Stimulated activated CD8-positive, alpha-beta memory T cell treated with anti-CD3 and anti-CD28 coated beads, Interleukin-4, amount 100 ng/mL, for 1 hour (primary cell): ENCODE results near the gene ABCC12.

ENCODE experiments used
- DNase-seq, 2 donors: peaks; one replicate each; pipeline ENCODE4 v3.0.0-alpha.2; 2020; ENCODE audit warnings: low read depth in 2 of 2, low spot score in 1 of 2

The ABCC12 gene

GRCh38 chr16:48133455-48134211, 22.2 kb downstream of the ABCC12 start:
- no peak for DNase-seq

GRCh38 chr16:48132696-48133095, 23.1 kb downstream of the ABCC12 start:
- no peak for DNase-seq

- no peak for DNase-seq
Observed at GRCh38 chr16:48131201-48131935, 24.4 kb downstream of the ABCC12 start.

DNA sequence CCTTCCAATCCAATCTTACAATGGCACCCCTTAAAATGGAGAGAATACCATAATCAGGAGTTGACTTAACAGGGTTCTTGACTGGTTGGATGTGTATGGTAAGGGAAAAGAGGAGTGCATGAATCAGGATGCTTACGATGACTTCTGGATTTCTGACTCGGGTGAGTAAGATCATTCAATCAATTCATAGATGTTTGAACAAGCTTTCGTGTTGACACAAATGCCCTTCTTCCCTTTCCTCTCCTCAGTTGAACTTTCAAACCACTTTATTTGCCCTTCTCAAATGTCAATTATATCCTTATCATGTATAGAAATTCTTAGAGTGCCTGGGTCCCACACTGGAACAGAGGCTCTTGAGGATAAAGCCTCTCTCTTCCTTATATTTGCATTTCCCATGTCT, 25.9 kb downstream of the ABCC12 start:
- DNase-seq: no peak

DNA sequence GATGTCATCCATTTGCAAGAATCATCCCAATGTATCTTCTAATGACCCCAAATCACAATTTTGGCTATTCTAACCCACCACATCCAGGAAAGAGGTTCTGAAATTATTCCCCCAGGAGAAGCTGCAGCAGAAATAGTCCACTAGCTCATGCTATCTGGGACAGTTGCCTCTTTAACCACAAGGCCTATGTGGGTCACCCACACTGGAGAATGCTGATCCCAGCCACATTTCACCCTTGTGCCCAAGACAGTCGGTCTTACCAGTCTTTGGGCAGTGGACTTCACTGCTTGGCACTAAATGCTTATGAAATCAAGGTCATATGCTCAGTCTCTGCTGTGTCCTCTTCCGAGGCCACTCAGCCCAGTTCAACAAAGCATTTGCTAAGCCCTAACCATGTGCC, 27.0 kb downstream of the ABCC12 start:
- DNase-seq: no peak

DNA sequence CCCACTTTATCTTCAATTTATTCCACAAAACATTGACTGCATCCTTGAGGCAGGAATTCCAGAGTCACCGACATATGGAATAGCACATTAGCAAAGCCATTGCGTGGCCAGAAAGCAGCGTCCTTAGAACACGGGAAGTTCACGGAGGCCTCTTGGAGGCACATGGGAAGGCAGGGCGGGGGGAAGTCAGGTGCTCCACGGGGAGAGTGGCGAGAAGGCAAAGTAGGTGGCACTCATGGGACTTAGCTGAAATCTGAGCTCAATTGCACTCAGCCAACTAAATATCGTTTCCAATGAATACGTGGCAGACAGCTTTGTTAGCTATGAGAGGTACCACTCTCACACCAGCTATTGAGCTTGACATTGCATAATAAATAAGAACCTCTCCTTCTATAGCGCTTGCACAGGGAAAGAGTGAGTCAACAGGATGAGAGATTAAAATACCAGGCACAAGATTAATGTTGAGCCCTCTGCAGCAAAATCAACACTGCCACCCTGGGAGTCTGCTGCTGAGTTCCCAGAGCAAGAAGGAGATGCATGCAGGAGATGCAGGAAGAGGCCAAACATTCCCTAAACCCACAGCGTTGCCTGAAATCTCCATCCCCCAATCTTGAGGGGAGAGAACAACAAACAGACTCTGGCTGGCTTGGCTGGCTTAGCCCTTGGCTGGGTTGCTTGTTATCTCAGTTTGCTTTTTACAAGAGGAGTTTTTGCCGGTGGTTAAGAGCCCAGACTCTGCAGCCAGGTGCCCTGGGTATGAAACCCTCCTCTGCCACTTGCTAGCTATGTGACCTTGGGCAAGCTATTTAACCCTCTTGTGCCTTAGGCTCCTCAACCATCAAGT, 28.8 kb downstream of the ABCC12 start:
- no peak for DNase-seq

DNA sequence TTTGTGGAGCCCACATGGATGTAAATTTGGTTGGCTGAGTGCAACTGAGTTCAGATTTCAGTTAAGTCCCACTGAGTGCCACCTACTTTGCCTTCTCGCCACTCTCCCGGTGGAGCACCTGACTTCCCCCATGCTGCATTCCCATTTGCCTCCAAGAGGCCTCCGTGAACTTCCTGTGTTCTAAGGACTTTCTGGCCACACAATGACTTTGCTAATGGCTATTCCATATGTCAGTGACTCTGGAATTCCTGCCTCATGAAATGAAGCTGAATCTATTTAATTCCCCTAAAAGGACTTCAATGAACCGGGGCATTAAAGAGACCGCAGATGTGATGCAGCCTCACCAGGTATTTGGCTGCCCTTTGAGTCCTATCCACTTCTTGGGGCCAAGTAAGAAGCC, 29.9 kb downstream of the ABCC12 start:
- DNase-seq: no peak

DNA sequence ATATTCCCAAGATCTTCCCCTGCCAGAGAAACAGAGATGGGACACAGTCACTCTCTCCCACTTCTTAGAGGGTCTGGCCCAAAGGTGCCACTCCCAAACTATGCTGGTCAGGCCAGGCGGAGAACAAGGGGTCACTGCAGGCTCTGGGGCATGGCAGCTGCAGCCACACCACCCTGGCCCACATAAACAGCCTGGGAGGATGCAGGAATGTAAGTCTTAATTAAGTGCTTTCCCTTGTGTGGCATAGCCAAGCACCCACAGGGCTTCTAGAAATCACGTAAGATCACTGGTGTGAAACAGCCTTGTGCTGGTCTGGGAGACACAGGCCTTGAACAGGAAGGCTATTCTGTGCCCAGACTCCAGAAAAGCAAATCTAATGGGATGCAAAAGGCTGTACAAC, 31.5 kb downstream of the ABCC12 start:
- DNase-seq: no peak

DNA sequence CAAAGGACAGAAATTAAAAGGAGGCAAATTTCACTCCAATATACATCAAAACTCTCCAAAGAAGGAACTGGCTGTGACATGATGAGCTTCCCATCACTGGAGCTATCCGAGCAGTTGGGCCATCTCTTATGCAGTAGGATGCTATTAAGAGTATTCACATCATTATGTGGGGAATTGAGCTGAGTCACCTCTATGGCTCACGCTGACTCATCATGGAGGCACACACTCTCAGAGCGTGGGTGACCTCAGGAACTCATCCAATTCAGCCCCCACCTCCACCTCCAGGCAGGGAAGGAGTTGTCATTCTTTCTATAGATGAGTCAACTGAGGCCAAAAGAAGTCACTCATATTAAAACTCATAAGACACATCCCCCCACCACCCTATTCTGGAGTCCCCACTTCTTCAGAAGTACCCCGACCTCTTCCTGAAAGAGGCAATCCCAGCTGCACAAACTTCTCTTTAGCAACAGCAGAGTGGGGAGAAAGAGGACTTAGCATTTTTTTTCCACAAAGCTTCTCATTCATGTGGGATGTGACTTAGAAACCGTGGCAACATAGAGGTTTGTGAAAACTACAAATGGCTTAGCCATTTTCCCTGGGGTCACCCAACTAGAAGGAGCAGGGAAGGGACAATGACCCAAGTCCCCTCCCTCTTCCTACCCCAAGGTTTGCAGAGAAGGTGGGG, 32.5 kb downstream of the ABCC12 start:
- DNase-seq: no peak

DNA sequence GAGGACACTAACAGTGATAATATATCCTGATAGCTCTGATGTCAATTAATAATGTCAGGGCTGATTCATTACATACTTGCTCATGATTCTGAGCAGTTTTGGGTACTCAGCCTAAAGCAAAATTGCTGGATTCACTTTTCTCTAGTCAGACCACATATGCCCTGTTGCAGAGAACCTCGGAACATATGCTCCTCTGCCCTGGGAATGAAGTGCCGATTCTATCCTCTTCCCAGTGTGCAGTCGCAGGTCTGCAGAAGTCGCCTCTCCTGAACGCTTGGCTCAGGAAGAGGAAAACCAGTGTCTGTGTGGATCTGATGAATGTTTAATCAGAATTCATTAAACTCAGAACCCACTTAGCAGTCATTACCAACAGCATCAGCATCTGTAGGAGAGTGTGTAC, 34.5 kb downstream of the ABCC12 start:
- DNase-seq: no peak

- no peak for DNase-seq
Observed at GRCh38 chr16:48118841-48119240, 37.0 kb downstream of the ABCC12 start.

GRCh38 chr16:48117217-48118105, 38.3 kb downstream of the ABCC12 start:
- DNase-seq: peak in 1 of 2 donors; percentile 15

DNA sequence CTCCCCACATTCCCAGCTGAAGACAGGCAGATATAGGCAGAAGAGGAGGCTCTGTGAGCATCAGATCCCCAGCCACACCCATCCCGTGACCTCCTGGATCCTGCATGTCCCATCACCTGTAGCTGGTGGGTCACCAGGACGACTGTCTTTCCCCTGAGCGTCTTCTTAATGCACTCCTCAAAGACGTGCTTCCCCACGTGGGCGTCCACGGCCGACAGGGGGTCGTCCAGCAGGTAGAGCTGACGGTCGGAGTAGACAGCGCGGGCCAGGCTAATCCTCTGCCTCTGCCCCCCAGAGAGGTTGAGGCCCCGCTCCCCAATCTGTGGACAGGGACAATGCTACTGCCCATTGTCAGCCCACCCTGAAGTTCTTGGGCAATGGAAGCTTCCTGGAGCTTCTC, 40.5 kb downstream of the ABCC12 start:
- no peak for DNase-seq

- no peak for DNase-seq
Observed at GRCh38 chr16:48114410-48114809, 41.4 kb downstream of the ABCC12 start.

GRCh38 chr16:48113471-48113870, 42.3 kb downstream of the ABCC12 start:
- no peak for DNase-seq

GRCh38 chr16:48113001-48113400, 42.8 kb downstream of the ABCC12 start:
- DNase-seq: no peak

- no peak for DNase-seq
Observed at GRCh38 chr16:48112600-48112999, 43.2 kb downstream of the ABCC12 start.

DNA sequence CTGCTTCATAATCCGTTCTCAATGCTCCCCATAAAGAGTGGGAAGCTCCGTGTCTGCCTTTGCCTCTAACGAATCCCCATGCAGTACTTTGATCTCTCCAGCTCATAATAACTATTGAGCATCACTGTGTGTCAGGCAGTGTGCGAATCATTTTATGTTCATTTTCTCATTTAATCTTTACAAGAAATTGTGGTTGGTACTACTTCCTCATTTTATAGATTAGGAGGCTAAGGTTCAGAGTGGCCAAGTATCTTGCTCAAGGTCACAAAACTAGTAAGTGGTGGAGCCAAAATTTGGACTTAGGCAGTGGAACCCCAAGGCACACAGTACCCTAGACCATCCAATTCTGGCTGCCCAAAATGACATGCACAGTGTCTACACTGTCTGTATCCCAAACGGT, 44.8 kb downstream of the ABCC12 start:
- no peak for DNase-seq

DNA sequence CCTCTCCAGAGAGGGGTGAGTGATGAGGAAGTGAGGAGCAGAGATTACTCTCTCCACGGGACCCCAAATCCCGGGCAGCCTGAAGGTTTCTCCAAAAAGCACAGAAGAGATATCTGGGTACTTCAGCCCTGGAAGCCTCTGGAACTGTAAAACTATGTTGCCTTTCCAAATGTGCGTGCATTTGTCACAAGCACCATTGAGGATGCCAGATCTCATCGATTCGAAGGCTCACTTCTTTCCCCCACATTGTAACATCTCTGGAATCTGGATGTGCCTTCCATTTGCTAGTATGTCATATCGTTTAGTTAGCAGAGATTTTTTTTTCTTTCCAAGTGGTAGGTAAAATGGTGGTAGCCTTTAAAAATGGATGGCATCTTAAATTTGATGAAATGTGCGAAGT, 45.8 kb downstream of the ABCC12 start:
- DNase-seq: no peak

- DNase-seq: no peak
Observed at GRCh38 chr16:48109475-48109874, 46.3 kb downstream of the ABCC12 start.
